NCI-H460 (cell line): ENCODE data around the gene RBMS3. TPM values are rescaled to one million over a fixed set of nuclear protein-coding genes. Genes with fewer than 3 reads are reported as not detected.

ENCODE experiments used
- DNase-seq: peaks from one replicate; pipeline ENCODE4 v3.0.0-alpha.2; 2016; ENCODE audit warnings: low read depth; ENCODE audit errors: extremely low read depth
- total RNA-seq: library from RNA; depleted of rRNA; stranded (reverse); fragments of >200 nt; shearing (Covaris generic); gene quantifications from 2 replicates; pipeline ENCODE4 v1.2.3, GENCODE V29; 2014

RBMS3 gene
- total RNA-seq, 1 experiment from 2014 or later: 25.8 TPM

- no peak for DNase-seq
Observed at GRCh38 chr3:29912600-29913288, 631.9 kb downstream of the RBMS3 start.

GRCh38 chr3:29914861-29915524 is 634.1 kb downstream of the RBMS3 start:
- no peak for DNase-seq

- no peak for DNase-seq
Observed at GRCh38 chr3:29919571-29919970, 638.7 kb downstream of the RBMS3 start.

- peak; percentile 6 for DNase-seq
Observed at GRCh38 chr3:29922992-29923746, 642.3 kb downstream of the RBMS3 start.

GRCh38 chr3:29924783-29925561 is 644.1 kb downstream of the RBMS3 start:
- no peak for DNase-seq

GRCh38 chr3:29926378-29926777 is 645.5 kb downstream of the RBMS3 start:
- no peak for DNase-seq

- DNase-seq: no peak
Observed at GRCh38 chr3:29932696-29933325, 651.9 kb downstream of the RBMS3 start.

- no peak for DNase-seq
Observed at GRCh38 chr3:29933802-29934490, 653.1 kb downstream of the RBMS3 start.

- no peak for DNase-seq
Observed at GRCh38 chr3:29934751-29935150, 653.9 kb downstream of the RBMS3 start.

GRCh38 chr3:29936054-29936453 is 655.2 kb downstream of the RBMS3 start:
- DNase-seq: no peak

- no peak for DNase-seq
Observed at GRCh38 chr3:29936766-29937165, 655.9 kb downstream of the RBMS3 start.

GRCh38 chr3:29937185-29937584 is 656.3 kb downstream of the RBMS3 start:
- peak; percentile 3 for DNase-seq

GRCh38 chr3:29940759-29941323 is 660.0 kb downstream of the RBMS3 start:
- DNase-seq: no peak

- DNase-seq: no peak
Observed at GRCh38 chr3:29942297-29942696, 661.4 kb downstream of the RBMS3 start.

GRCh38 chr3:29949131-29949530 is 668.3 kb downstream of the RBMS3 start:
- no peak for DNase-seq

GRCh38 chr3:29949940-29950616 is 669.2 kb downstream of the RBMS3 start:
- no peak for DNase-seq

GRCh38 chr3:29952431-29952830 is 671.6 kb downstream of the RBMS3 start:
- DNase-seq: no peak

- DNase-seq: no peak
Observed at GRCh38 chr3:29955413-29955812, 674.5 kb downstream of the RBMS3 start.

- no peak for DNase-seq
Observed at GRCh38 chr3:29958816-29959215, 677.9 kb downstream of the RBMS3 start.
